K562 (cell line): ENCODE data around the gene SERTAD1. TPM values are rescaled to one million over a fixed set of nuclear protein-coding genes. Genes with fewer than 3 reads are reported as not detected.

ENCODE experiments used
- ATF7 ChIP-seq: fragments of 450-650 bp; IDR thresholded peaks from 2 replicates; pipeline ENCODE4 v1.7.1; 2014; ENCODE audit warnings: mild to moderate bottlenecking, moderate library complexity
- CBX8 ChIP-seq: fragments of 200-600 bp; sonication (generic); IDR thresholded peaks from 2 replicates; pipeline ENCODE4 v1.6.1; 2012; ENCODE audit warnings: borderline replicate concordance, mixed run types, low read depth, mild to moderate bottlenecking, moderate library complexity, mixed read lengths, low read length, control low read depth, inconsistent platforms; ENCODE audit not compliant: poor library complexity, severe bottlenecking; ENCODE audit errors: extremely low read depth
- FIP1L1 ChIP-seq: fragments of 200-400 bp; formaldehyde crosslinking; IDR thresholded peaks from 2 replicates; pipeline ENCODE4 v1.6.1; 2018; ENCODE audit warnings: mild to moderate bottlenecking, low read depth, low read length; ENCODE audit not compliant: poor library complexity, severe bottlenecking
- FOXA1 ChIP-seq: fragments of 450-650 bp; IDR thresholded peaks from 2 replicates; pipeline ENCODE4 v1.6.1; 2016; ENCODE audit warnings: mild to moderate bottlenecking, borderline replicate concordance
- HCFC1 ChIP-seq: IDR thresholded peaks from 2 replicates; pipeline ENCODE4 v1.6.1; 2012; ENCODE audit warnings: low read depth, low read length, improper control_type of control experiment
- KDM5B ChIP-seq: fragments of 200-600 bp; sonication (generic); IDR thresholded peaks from 2 replicates; pipeline ENCODE4 v1.6.1; 2012; ENCODE audit warnings: low read depth, mild to moderate bottlenecking, moderate library complexity, low read length, control low read depth, inconsistent platforms; ENCODE audit not compliant: insufficient replicate concordance
- MTA2 ChIP-seq: fragments of 450-650 bp; IDR thresholded peaks from 2 replicates; pipeline ENCODE4 v1.6.1; 2016; ENCODE audit warnings: low read depth
- NBN ChIP-seq: fragments of 450-650 bp; IDR thresholded peaks from 2 replicates; pipeline ENCODE4 v1.6.1; 2016; ENCODE audit warnings: low read depth, mild to moderate bottlenecking
- NCOA6 ChIP-seq: fragments of 450-650 bp; IDR thresholded peaks from 2 replicates; pipeline ENCODE4 v1.6.1; 2017; ENCODE audit warnings: mild to moderate bottlenecking
- NONO ChIP-seq, 2 experiments: fragments of 200-400 bp in 1 of 2; fragments of 450-650 bp in 1 of 2; formaldehyde crosslinking in 1 of 2; IDR thresholded peaks; 2 replicates each; pipeline ENCODE4 v1.6.1; 2017; ENCODE audit warnings: low read depth in 2 of 2, mild to moderate bottlenecking in 2 of 2, moderate library complexity in 2 of 2, low read length in 1 of 2
- SMARCC2 ChIP-seq: fragments of 450-650 bp; IDR thresholded peaks from 2 replicates; pipeline ENCODE4 v1.6.1; 2017; ENCODE audit warnings: antibody characterized with exemption, moderate library complexity, mild to moderate bottlenecking, low read depth
- ZNF407 ChIP-seq: fragments of 450-650 bp; IDR thresholded peaks from 2 replicates; pipeline ENCODE4 v1.6.1; 2016; ENCODE audit warnings: low read depth
- ZSCAN29 ChIP-seq: fragments of 450-650 bp; IDR thresholded peaks from 2 replicates; pipeline ENCODE4 v1.6.1; 2017
- polyA plus RNA-seq, 8 experiments: library from polyadenylated mRNA; depleted of rRNA in 4 of 8; stranded (reverse) in 5 of 8; unstranded in 3 of 8; fragments of >200 nt; fragmentation: Nextera tagmentation in 2 of 8; fragmentation: Illumina TruSeq in 1 of 8; extraction: Ambion mirVana in 2 of 8; extraction: Trizol in 1 of 8; gene quantifications; 2 replicates each; pipeline versions ENCODE4 v1.2.1 to v1.2.3, GENCODE V29; 2011 to 2014; ENCODE audit warnings: inconsistent platforms in 1 of 8, missing spikeins in 1 of 8
- total RNA-seq, 7 experiments: library from RNA; depleted of rRNA in 6 of 7; stranded (reverse); fragments of >200 nt in 6 of 7; fragmentation: Illumina TruSeq in 2 of 7; extraction: Trizol in 2 of 7; gene quantifications; 2 replicates each; pipeline versions ENCODE4 v1.2.1 to v1.2.3, GENCODE V29; 2011 to 2021; ENCODE audit warnings: low replicate concordance in 1 of 7
- TF ChIP-seq, protein P1 (sequence below), 2 experiments: fragments of 450-650 bp in 1 of 2; sonication (generic) in 1 of 2; formaldehyde crosslinking in 1 of 2; IDR thresholded peaks in 1 of 2; conservative IDR thresholded peaks in 1 of 2; 2 replicates each; pipeline versions ENCODE4 v1.6.1 to v1.8.1; 2016 to 2023; ENCODE audit warnings: mild to moderate bottlenecking in 2 of 2, moderate library complexity in 2 of 2, inconsistent platforms in 1 of 2, missing genetic modification reagents in 1 of 2
- TF ChIP-seq, protein P2 (sequence below), 3 experiments: fragments of 200-800 bp in 1 of 3; sonication (Bioruptor generic) in 1 of 3; sonication (generic) in 1 of 3; formaldehyde crosslinking in 1 of 3; IDR thresholded peaks; 2 replicates each; pipeline versions ENCODE4 v1.6.1 to v1.8.0; 2016 to 2022; ENCODE audit warnings: mild to moderate bottlenecking in 2 of 3, missing compliant biosample characterization in 2 of 3, missing genetic modification characterization in 2 of 3, missing genetic modification reagents in 1 of 3

Gene SERTAD1
- total and polyA plus RNA-seq, 9 of the 15 experiments (the other 6 are each of a cell fraction or from before 2014, with no cell fraction given): 0.15 to 8.7 (median 4.9) TPM

- TF ChIP-seq KDM5B (peak; percentile 50), NBN (0 out of 2 replicates have a peak, but pooled peaks have one; percentile 27), MTA2 (0 out of 2 replicates have a peak, but pooled peaks have one; percentile 15), FIP1L1 (no peak), SMARCC2 (peak; percentile 24; the same call in 1 of the 2 replicates), FOXA1 (no peak), NCOA6 (no peak), ZNF407 (0 out of 2 replicates have a peak, but pooled peaks have one; percentile 4), ATF7 (no peak), ZSCAN29 (0 out of 2 replicates have a peak, but pooled peaks have one; percentile 18), HCFC1 (no peak), NONO (IDR thresholded peaks at IDR 0.05; ENCODE audit: low read depth in 2 of 2, low read length in 1 of 2) (no peak), CBX8 (no peak)
- TF ChIP-seq, protein P1, sequence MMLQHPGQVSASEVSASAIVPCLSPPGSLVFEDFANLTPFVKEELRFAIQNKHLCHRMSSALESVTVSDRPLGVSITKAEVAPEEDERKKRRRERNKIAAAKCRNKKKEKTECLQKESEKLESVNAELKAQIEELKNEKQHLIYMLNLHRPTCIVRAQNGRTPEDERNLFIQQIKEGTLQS (IDR thresholded peaks at IDR 0.05): no peak
- TF ChIP-seq, protein P1 (CRISPR knock-in tag; conservative IDR thresholded peaks at IDR 0.05): no peak
- TF ChIP-seq, protein P2, sequence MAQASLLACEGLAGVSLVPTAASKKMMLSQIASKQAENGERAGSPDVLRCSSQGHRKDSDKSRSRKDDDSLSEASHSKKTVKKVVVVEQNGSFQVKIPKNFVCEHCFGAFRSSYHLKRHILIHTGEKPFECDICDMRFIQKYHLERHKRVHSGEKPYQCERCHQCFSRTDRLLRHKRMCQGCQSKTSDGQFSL (CRISPR knock-in tag; IDR thresholded peaks at IDR 0.05): no peak
- TF ChIP-seq, protein P2 (tag; IDR thresholded peaks at IDR 0.05): 0 out of 4 replicates have a peak, but pooled peaks of 1 of the 2 experiments have one; percentile 25
These were observed 949 bp downstream of the SERTAD1 start (continued) for GRCh38 chr19:40424637-40425449.
